K562 (cell line): ENCODE results near the gene CHIC2. TPM values are rescaled to one million over a fixed set of nuclear protein-coding genes. Genes with fewer than 3 reads are reported as not detected.
"Not testable (repeated sequence)": the region's sequence is repeated elsewhere in the genome, so short reads cannot be mapped to it uniquely, and the experiment has no call there.

Experiments
- ATAC-seq: fragments of 200-7000 bp; cut with Tn5 transposase; 3 replicates; pipeline ENCODE4 v1.9.1; 2020; ENCODE audit warnings: moderate library complexity
- BruUV-seq: library from RNA; stranded (reverse); fragments of 400-500 nt; replicated peaks from 2 replicates; lab custom pipeline; 2021; lab: Mats Ljungman, UMichigan
- CTCF ChIA-PET: fragments of 300-600 bp; formaldehyde crosslinking; extraction: SDS; loops from one replicate; lab custom pipeline; 2021; ENCODE audit warnings: low intra/inter-chr PET ratio; lab: Yijun Ruan, JAX
- POLR2A ChIA-PET: fragments of 300-600, 350-650 bp; sonication (Branson Sonifier 250); formaldehyde crosslinking; extraction: SDS; loops from one replicate; lab custom pipeline; 2021; ENCODE audit warnings: antibody characterized with exemption, inconsistent platforms; lab: Yijun Ruan, JAX
- DNase-seq, 4 experiments: peaks; one replicate each; pipeline versions ENCODE4 v3.0.0 to v3.0.0-alpha.2; 2011 to 2018; ENCODE audit warnings: low spot score in 3 of 4, mixed read lengths in 3 of 4; ENCODE audit errors: extremely low read depth in 1 of 4
- FAIRE-seq: peaks from 2 replicates; lab custom pipeline; 2011; peaks lifted over from hg19 to GRCh38; lab: Jason Lieb, UNC
- H2AFZ ChIP-seq: 2 replicates; pipeline ENCODE4 v1.6.0; 2011; ENCODE audit warnings: low read depth, low read length, control low read depth, inconsistent platforms
- H3K27ac ChIP-seq: fragments of 200-600 bp; 3 replicates; pipeline ENCODE4 v1.8.0; 2011; ENCODE audit warnings: low read depth, mild to moderate bottlenecking, control low read depth, inconsistent platforms, low read length, moderate library complexity, mixed read lengths; ENCODE audit errors: extremely low read depth
- H3K27me3 ChIP-seq, 2 experiments: fragments of 300-600 bp in 1 of 2; 2 replicates in 1 of 2; 3 replicates in 1 of 2; pipeline versions ENCODE4 v1.6.0 to v1.8.0; 2011; ENCODE audit warnings: inconsistent platforms in 2 of 2, low read length in 2 of 2, mild to moderate bottlenecking in 1 of 2, mixed read lengths in 1 of 2, moderate library complexity in 1 of 2; ENCODE audit not compliant: control insufficient read depth in 2 of 2, insufficient read depth in 2 of 2
- H3K36me3 ChIP-seq: fragments of 300-600 bp; 3 replicates; pipeline ENCODE4 v1.8.0; 2011; ENCODE audit warnings: mild to moderate bottlenecking, low read length, inconsistent platforms; ENCODE audit not compliant: control insufficient read depth, insufficient read depth
- H3K4me1 ChIP-seq, 2 experiments: fragments of 200-600 bp in 1 of 2; replicated peaks in 1 of 2; 2 replicates in 1 of 2; 3 replicates in 1 of 2; pipeline versions ENCODE4 v1.5.1 to v1.8.0; 2011; ENCODE audit warnings: inconsistent platforms in 2 of 2, low read length in 2 of 2, mild to moderate bottlenecking in 1 of 2, mixed read lengths in 1 of 2, moderate library complexity in 1 of 2; ENCODE audit not compliant: control insufficient read depth in 2 of 2, insufficient read depth in 2 of 2
- H3K4me2 ChIP-seq: 2 replicates; pipeline ENCODE4 v1.6.1; 2011; ENCODE audit warnings: low read length, control low read depth, inconsistent platforms, mixed read lengths; ENCODE audit not compliant: insufficient read depth
- H3K4me3 ChIP-seq: fragments of 200-600 bp; sonication (generic), shearing (Covaris generic); 2 replicates; pipeline ENCODE4 v1.5.1; 2016; ENCODE audit warnings: control low read depth, inconsistent platforms
- H3K79me2 ChIP-seq: fragments of 200-600 bp; 3 replicates; pipeline ENCODE4 v1.8.0; 2011; ENCODE audit warnings: low read length, inconsistent platforms; ENCODE audit not compliant: control insufficient read depth, insufficient read depth
- H3K9ac ChIP-seq, 2 experiments: 2 replicates each; pipeline versions ENCODE4 v1.6.0 to v1.6.1; 2011; ENCODE audit warnings: low read depth in 2 of 2, low read length in 2 of 2, control low read depth in 1 of 2, inconsistent platforms in 1 of 2, mild to moderate bottlenecking in 1 of 2, mixed read lengths in 1 of 2; ENCODE audit not compliant: insufficient read depth in 1 of 2
- H3K9me1 ChIP-seq: one replicate; pipeline ENCODE4 v1.6.0; 2011; ENCODE audit warnings: inconsistent platforms, mild to moderate bottlenecking, low read length, moderate library complexity; ENCODE audit not compliant: control insufficient read depth, insufficient read depth
- H3K9me3 ChIP-seq: replicated peaks from 2 replicates; pipeline ENCODE4 v1.5.1; 2011; ENCODE audit warnings: low read depth, low read length, inconsistent platforms; ENCODE audit not compliant: control insufficient read depth, insufficient read depth
- H4K20me1 ChIP-seq: replicated peaks from 2 replicates; pipeline ENCODE4 v1.6.1; 2011; ENCODE audit warnings: low read length, inconsistent platforms, mixed read lengths; ENCODE audit not compliant: control insufficient read depth, insufficient read depth
- CBFA2T3 ChIP-seq: fragments of 450-650 bp; IDR thresholded peaks from 2 replicates; pipeline ENCODE4 v1.6.1; 2017
- FOSL1 ChIP-seq: fragments of 200-800 bp; sonication (Bioruptor generic); conservative IDR thresholded peaks from 2 replicates; pipeline ENCODE4 v1.6.1; 2016; ENCODE audit warnings: missing genetic modification characterization, missing compliant biosample characterization
- STAT5B ChIP-seq: fragments of 250-450 bp; sonication (Bioruptor Pico); IDR thresholded peaks from 2 replicates; pipeline ENCODE4 v1.8.0; 2021; ENCODE audit warnings: mild to moderate bottlenecking, inconsistent platforms
- ZNF354B ChIP-seq: fragments of 250-450 bp; sonication (Bioruptor Pico); IDR thresholded peaks from 2 replicates; pipeline ENCODE4 v1.4.0; 2020
- ZNF507 ChIP-seq: conservative IDR thresholded peaks from 2 replicates; pipeline ENCODE4 v1.6.1; 2017; ENCODE audit warnings: missing genetic modification characterization, missing compliant biosample characterization
- WGBS: fragments of 100-300 bp; shearing (Covaris generic); methylation state at CpG from one replicate; pipeline ENCODE4 v1.1.6; 2016; ENCODE audit warnings: low coverage, mixed read lengths; ENCODE audit not compliant: insufficient coverage; ENCODE audit errors: missing lambda C conversion rate; 5-methylcytosine and 5-hydroxymethylcytosine counted together
- in situ Hi-C: fragments of 300-500 bp; cut with MboI; formaldehyde crosslinking; loops from 4 replicates; pipeline ENCODE4 v1.15.0; 2018; ENCODE audit warnings: inconsistent platforms, mixed read lengths
- intact Hi-C: fragments of 100-400 bp; cut with micrococcal nuclease; formaldehyde crosslinking; loops from 2 replicates; pipeline ENCODE4 v1.14.2; 2022
- polyA plus RNA-seq, 8 experiments: library from polyadenylated mRNA; depleted of rRNA in 4 of 8; stranded (reverse) in 5 of 8; unstranded in 3 of 8; fragments of >200 nt; fragmentation: Nextera tagmentation in 2 of 8; fragmentation: Illumina TruSeq in 1 of 8; extraction: Ambion mirVana in 2 of 8; extraction: Trizol in 1 of 8; gene quantifications; 2 replicates each; pipeline versions ENCODE4 v1.2.1 to v1.2.3, GENCODE V29; 2011 to 2014; ENCODE audit warnings: inconsistent platforms in 1 of 8, missing spikeins in 1 of 8
- total RNA-seq, 7 experiments: library from RNA; depleted of rRNA in 6 of 7; stranded (reverse); fragments of >200 nt in 6 of 7; fragmentation: Illumina TruSeq in 2 of 7; extraction: Trizol in 2 of 7; gene quantifications; 2 replicates each; pipeline versions ENCODE4 v1.2.1 to v1.2.3, GENCODE V29; 2011 to 2021; ENCODE audit warnings: low replicate concordance in 1 of 7

The CHIC2 gene
- total and polyA plus RNA-seq, 9 of the 15 experiments (the other 6 are each of a cell fraction or from before 2014, with no cell fraction given), result 0.89 to 25.1 (median 12.1) TPM

GRCh38 chr4:54050214-54050904 lies 14.0 kb downstream of the CHIC2 start:
- intact Hi-C loops (no loop called here), in situ Hi-C loops (no loop called here)
- Histone ChIP-seq H3K9me3 (no peaks in the 10 kb centered on the region), H3K4me1 (no peaks in the 10 kb centered on the region; a peak in 1 of 5 replicates), H3K9ac (no peak overlapping the region), H3K4me2 (no peak overlapping the region), H3K27me3 (no peaks in the 10 kb centered on the region), H3K9me1 (peaks cover 3% of the 10 kb centered on the region), H2AFZ (no peak overlapping the region), H3K27ac (no peak overlapping the region), H3K4me3 (no peak overlapping the region), H3K79me2 (peaks cover 17% of the 10 kb centered on the region; the same call in 2 of the 3 replicates), H4K20me1 (peaks cover 8% of the 10 kb centered on the region; the same call in 1 of the 2 replicates), H3K36me3 (peaks cover 4% of the 10 kb centered on the region; the same call in 2 of the 3 replicates)
- WGBS, result 5% methylated on average over 1 of the region's 1 CpG
- CTCF ChIA-PET, result no interaction called here
- no TSS peak for BruUV-seq
- ATAC-seq (peak; percentile 39), DNase-seq (no peak), FAIRE-seq (peak; percentile 6)
- POLR2A ChIA-PET, result no interaction called here
- TF ChIP-seq CBFA2T3 (peak; percentile 33), FOSL1 (tag) (peak; percentile 46), STAT5B (CRISPR knock-in tag) (no peak)

DNA sequence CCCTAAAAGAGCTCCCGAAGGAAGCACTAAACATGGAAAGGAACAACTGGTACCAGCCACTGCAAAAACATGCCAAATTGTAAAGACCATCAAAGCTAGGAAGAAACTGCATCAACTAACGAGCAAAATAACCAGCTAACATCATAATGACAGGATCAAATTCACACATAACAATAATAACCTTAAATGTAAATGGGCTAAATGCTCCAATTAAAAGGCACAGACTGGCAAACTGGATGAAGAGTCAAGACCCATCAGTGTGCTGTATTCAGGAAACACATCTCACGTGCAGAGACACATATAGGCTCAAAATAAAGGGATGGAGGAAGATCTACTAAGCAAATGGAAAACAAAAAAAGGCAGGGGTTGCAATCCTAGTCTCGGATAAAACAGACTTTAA lies 20.8 kb downstream of the CHIC2 start:
- in situ Hi-C loops, BruUV-seq, H4K20me1 ChIP-seq, H3K79me2 ChIP-seq, H3K36me3 ChIP-seq, FAIRE-seq, DNase-seq, H3K27ac ChIP-seq, H3K9me1 ChIP-seq, H2AFZ ChIP-seq, H3K4me3 ChIP-seq, POLR2A ChIA-PET, ATAC-seq, H3K9ac ChIP-seq, H3K27me3 ChIP-seq, CTCF ChIA-PET, intact Hi-C loops, H3K9me3 ChIP-seq, H3K4me2 ChIP-seq, H3K4me1 ChIP-seq: not testable (repeated sequence)
- peak; percentile 90 for TF ChIP-seq ZNF354B (CRISPR knock-in tag)
- peak; percentile 97 for TF ChIP-seq ZNF507 (tag)
- 48% methylated on average over 2 of the region's 4 CpGs for WGBS
